Lung microvascular endothelial cell (primary cell): ENCODE results near the gene GABRB3. TPM values are rescaled to one million over a fixed set of nuclear protein-coding genes. Genes with fewer than 3 reads are reported as not detected.

Experiments used
- DNase-seq, 2 donors: peaks; one replicate each; pipeline versions ENCODE4 v3.0.0 to v3.0.0-alpha.2; 2010; ENCODE audit warnings: low read depth in 2 of 2
- total RNA-seq: library from RNA; depleted of rRNA; stranded (reverse); fragments of >200 nt; gene quantifications from 2 replicates; pipeline ENCODE4 v1.2.1, GENCODE V29; 2014

Gene GABRB3
- total RNA-seq, 1 donor from 2014 or later = 0.40 TPM

- DNase-seq = no peak
Measured at GRCh38 chr15:26561896-26562295, 211.0 kb downstream of the GABRB3 start.

- no peak for DNase-seq
Measured at GRCh38 chr15:26561130-26561529, 211.7 kb downstream of the GABRB3 start.

- no peak for DNase-seq
Measured at GRCh38 chr15:26555898-26556297, 217.0 kb downstream of the GABRB3 start.

- DNase-seq = no peak
Measured at GRCh38 chr15:26551473-26551872, 221.4 kb downstream of the GABRB3 start.

DNA sequence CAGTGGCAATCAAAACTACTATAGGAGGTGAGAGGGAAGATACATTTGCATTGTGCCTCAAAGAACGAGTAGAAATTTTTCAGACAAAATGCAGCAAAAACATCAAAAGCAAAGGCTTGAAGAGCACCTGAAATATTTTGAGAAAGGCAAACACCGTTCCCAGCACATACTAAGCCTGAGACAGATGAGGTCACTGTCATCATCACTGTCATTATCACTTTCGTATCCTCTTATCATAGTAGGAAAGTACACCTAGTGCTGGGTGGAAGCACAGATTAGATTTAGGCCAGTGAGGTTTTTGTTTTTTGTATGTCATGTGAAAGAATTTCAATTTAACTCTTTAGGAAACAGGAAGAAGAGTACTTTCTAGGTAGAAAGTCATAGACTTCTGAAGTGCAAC is 222.0 kb downstream of the GABRB3 start:
- no peak for DNase-seq

- no peak for DNase-seq
Measured at GRCh38 chr15:26537663-26538062, 235.2 kb downstream of the GABRB3 start.

DNA sequence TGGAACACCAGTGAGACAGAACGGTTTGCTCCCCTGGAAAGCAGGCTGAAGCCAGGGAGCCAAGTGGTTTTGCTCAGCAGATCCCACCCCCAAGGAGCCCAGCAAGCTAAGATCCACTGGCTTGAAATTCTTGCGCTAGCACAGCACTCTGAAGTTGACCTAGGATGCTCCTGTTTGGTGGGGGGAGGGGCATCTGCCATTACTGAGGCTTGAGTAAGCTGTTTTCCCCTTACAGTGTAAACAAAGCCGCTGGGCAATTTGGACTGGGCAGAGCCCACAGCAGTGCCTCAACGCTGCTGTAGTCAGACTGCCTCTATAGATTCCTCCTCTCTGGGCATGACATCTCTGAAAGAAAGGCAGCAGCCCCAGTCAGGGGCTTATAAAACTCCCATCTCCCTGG is 241.4 kb downstream of the GABRB3 start:
- DNase-seq = no peak

- no peak for DNase-seq
Measured at GRCh38 chr15:26525096-26525495, 247.8 kb downstream of the GABRB3 start.

- DNase-seq = no peak
Measured at GRCh38 chr15:26521691-26522198, 251.1 kb downstream of the GABRB3 start.

DNA sequence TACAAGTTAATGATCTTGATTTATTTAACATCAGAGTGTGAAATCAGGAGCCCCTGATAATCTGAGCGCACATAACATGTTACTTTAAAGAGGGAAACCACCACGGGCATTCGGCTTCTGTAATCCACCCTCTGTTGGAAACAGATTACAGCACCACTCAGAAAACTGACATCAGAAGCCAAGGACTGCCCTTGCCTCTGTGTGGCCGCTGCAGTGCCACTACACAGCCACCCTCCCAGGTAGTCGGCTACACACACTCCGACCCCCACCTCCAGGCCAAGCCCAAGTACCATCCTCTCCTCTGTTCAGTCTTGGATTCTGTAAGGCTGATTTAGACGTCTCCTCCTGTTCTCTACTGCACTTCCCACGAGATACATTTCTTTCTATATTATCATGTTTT is 251.7 kb downstream of the GABRB3 start:
- DNase-seq = no peak

DNA sequence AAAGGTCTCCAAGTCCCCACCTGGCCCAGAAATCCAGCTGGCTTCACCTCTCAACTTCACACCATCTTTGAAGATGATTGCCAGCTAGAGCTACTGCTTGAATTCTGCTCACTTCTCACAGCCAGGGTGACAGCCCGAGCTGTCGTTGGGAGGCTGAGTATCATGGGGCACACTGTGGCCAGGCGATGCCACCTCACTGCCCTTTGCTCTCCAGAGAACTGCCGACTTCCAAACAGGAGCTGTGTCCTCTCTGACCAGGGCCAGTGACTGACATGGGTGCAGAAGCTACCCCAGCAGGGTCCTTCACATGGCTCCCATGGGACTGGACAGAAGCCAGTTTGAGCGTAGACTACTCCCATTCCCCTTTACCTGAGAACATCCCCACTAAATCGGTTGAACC is 254.0 kb downstream of the GABRB3 start:
- DNase-seq = no peak

DNA sequence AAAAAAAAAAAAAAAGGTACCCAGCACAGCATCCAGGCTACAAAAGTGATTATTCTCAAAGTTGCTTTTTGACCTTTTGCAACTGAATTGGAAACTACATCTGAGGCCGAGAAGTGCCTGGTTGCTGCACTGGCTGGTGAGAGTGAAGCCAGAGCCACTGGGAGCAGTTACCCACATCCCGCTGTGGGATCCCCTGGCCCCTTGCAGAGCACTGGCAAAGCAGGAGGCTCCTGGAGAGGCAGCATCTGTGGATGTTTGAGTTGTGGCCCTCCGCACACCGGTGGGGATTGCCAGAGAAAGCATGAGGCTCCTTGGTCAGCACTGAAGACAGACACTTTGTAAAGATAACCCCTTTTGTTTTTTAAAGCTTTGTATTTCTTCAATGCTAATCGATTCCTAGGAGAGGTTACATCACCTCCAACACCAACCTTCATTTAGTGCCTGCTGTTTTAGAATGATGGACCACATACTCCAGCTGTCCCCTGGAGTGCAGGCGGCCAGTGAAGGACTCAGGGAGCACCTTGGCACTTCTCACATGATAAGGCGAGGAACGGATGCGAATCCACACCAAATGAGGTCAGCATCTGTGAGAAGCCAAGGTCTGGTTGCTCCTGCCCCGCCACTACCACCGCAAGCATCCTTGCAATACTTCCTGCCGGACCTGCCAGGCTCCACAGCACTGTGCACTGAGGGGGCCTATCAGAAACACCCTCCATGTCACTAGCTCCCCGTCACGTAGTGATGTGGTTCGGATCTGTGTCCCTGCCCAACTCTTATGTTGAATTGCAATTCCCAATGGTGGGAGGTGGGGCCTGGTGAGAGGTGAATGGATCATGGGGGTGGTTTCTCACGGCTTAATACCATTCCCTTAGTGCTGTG is 256.5 kb downstream of the GABRB3 start:
- no peak for DNase-seq

- DNase-seq = no peak
Measured at GRCh38 chr15:26504009-26504408, 268.9 kb downstream of the GABRB3 start.

Other genes starting within 250 kb of the GABRB3 start
- gene GABRA5, start 94.0 kb upstream of the GABRB3 start, total RNA-seq = not detected in 2 replicates
- not detected in 2 replicates for gene GABRG3, start 198.1 kb upstream of the GABRB3 start, total RNA-seq